GM19099 (cell line): ENCODE measurements around the gene TBXAS1.

Experiments
- POLR2A ChIP-seq: IDR thresholded peaks from 3 replicates; pipeline ENCODE4 v1.6.1; 2011; ENCODE audit warnings: low read depth; ENCODE audit not compliant: insufficient read length; ENCODE audit errors: extremely low read depth

TBXAS1 gene

DNA sequence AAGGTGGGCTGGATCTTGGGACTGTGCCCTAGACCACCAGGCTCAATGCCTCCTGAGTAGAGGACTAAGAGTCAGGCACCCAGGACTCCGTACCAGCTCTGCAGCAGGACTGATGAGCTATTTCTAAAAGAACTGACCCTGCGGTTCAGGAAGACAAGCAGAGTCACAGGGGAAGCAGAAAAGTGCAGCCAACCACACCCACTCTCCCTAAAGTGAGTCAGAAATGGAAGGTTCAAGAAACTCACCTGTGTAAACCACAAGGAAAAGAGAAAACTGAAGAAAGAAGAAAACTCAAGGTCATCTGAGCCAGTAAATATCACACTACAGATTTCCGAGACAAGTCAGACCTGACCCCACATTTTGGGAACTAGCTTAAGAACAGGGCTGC, 231.2 kb downstream of the TBXAS1 start:
- no peak for TF ChIP-seq POLR2A

DNA sequence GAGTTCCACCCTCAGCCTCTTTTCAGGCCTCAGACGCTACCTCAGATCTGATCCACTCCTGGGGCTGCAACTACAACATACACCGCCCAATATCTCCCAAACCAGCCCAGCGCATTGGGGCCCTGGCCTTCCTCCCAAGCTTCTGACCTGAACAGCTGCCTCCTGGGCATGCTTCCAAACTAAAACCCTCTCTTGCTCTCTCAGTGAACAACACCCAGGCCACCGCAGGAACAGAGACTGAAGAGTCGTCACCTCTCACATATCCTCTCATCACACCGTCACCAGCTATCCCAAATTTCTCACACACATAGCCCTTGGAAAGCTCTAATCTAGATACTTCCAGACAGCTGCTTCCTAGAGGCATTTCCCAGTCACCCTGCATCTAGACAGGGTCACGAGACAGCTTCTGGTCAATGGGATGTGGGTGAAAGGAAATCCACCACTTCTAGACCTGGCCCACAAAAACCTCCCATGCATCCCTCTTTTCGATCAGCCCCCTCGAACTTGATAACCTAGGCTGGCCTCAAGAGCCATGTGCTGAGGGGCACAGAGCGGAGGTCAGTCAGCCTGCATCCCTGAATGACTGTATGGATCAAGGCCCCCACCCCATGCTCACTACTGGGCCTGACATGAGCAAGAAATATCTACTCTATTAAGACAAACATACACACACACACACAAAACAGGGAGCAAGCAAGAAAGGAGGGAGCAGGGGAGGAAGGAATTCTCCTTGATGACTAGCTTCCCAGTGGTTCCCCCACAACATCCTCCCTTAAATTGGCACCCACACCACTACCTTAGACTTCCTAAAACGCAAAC, 231.9 kb downstream of the TBXAS1 start:
- TF ChIP-seq POLR2A, result no peak

DNA sequence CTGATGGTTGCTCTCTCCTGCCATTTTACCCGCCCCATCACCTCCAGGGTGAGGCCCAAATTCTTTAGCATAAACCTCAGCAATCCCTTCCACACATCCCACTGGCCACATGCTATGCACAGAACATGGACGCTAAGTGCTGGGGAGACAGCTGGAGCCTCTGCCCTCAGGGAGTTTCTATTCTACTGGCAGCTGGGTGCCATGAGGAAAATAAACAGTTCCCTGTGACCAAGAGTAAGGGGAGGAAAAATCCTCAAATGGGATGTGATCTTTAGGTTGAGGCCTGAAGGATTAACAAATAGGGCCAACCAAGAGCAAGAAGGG, 232.5 kb downstream of the TBXAS1 start:
- TF ChIP-seq POLR2A, result no peak

DNA sequence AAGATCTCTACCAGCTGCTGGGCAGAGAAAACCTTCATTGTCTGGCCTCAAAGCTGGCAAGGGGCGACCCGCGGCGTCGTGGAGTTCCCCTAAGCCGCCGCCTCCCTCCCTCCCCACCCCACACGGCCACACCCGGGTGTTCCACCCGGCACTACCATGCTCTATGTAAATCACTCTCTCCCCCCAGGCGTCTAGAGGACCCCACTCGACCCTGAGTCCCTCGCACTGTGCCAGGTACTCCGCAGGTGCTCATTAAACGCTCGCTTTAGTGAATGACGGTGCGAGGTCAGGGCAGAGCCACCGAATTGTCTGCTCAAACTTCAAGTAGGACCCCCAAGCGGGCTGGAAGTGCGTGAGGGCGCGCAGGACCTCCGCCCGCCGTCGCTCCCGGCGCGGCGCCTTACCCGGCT, 233.1 kb downstream of the TBXAS1 start:
- no peak for TF ChIP-seq POLR2A

DNA sequence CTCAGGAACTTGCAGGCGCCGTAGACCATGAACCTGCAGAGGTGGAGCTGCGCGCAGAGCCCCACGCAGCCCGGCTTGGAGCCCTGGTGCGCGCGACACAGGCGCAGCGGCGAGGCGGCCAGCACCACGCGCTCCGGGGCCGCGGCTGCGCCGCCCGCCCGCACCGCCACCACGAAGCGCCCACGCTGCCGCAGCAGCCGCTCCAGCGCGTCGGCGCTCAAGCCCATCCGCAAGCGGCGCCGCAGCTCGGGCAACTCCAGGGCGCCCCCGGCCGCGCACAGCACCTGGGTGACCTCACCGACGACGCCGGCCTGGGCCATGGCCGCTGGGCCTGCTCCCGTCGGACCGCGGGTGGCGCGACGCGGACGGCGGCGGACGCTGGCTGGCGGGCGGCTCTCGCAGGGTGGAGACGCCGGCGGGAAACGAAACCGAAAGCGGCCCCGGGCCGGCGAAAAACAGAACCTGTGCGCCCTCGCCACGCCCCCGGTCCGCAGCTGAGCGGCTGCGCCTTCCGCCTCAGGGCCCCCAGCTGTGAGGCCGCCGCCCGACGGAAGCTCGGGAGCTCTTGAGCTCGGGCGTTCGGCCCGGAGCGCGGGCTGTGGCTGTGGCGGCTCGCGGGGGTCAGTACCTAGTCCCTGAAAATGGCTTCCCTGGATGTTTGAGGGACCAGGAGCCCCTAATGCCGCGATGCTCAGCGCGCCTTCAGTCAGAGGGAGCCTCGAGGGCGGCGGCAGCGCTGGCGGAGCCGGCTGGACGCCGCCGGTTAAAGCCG, 233.7 kb downstream of the TBXAS1 start, which contains the start of gene PARP12:
TSS of gene PARP12 (minus strand) at position 424 of the 772 bp plus-strand sequence. CDS start at position 320, 104 bp downstream.
- peak; percentile 80 for TF ChIP-seq POLR2A

DNA sequence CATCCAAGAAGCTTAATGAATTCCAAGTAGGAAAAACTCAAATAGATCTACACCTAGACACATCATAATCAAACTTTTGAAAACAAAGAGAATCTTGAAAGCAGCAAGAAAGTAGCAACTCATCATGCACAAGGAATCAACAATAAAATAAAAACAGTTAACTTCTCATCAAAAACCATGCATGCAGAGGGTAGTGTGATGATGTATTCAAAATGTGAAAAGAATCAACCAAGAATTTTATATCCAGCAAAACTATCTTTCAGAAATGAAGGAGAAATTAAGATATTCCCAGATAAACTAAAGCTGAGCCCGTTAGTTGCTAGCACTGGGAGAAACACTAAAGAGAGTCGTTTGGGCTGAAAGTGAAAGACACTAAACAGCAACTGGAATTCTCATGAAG, 238.0 kb downstream of the TBXAS1 start:
- TF ChIP-seq POLR2A, result no peak

DNA sequence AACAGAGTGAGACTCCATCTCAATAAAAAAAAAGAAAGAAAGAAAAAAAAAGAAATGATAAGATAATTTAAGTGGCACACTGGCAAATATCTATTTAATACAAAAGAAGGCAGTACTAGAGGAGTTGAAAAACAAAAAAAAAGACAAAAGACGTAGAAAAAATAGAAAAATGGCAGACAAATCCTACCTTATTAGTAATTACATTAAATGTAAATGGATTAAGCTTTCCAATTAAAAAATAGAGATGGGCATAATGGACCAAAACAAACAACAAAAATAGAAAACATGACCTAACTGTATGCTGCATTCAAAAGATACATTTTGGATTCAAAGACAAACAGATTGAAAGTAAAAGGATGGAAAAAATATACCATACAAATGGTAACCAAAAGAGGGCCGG, 239.0 kb downstream of the TBXAS1 start:
- TF ChIP-seq POLR2A, result no peak

DNA sequence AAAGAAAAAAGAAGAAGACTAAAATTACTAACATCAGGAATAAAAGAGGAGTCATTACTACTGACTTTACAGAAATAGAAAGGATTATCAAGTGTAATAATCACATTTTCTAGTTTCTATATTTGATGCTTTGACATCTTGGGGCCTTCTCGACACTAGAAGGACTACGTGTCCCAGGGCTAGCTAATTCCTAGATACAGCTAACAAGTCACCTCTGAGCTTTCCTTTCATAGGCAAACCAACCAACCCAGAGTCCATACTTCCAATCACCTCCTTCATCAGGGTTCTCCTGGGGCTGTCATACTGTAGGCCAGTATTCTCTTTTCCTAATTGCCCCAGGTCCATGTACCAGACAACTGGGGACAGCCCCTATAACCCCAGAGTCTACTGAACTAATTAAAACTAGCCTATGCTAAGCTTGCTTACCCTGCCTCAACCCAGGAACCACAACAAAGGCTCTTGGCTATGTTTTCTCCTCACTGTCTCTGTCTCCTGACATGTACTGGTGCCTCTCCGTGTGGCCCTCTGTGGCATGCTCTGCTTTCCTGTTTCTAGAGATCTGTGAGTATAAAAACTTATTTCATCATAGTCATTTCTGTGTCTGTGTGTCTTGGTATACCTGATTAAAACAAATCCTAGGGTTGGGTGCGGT, 240.4 kb downstream of the TBXAS1 start:
- no peak for TF ChIP-seq POLR2A
